Karpas-422 (cell line): ENCODE results near the gene DTNB. TPM values are rescaled to one million over a fixed set of nuclear protein-coding genes. Genes with fewer than 3 reads are reported as not detected.

Experiments used
- DNase-seq: peaks from one replicate; pipeline ENCODE4 v3.0.0-alpha.2; 2015
- H2AFZ ChIP-seq: fragments of 200-600 bp; sonication (generic); 2 replicates; pipeline ENCODE4 v1.6.1; 2014; ENCODE audit warnings: antibody characterized with exemption, low read length, mixed read lengths
- H3K27ac ChIP-seq: fragments of 200-600 bp; sonication (generic); 2 replicates; pipeline ENCODE4 v1.5.1; 2014; ENCODE audit warnings: mild to moderate bottlenecking, low read length, moderate library complexity
- H3K27me3 ChIP-seq: fragments of 200-600 bp; sonication (generic); 2 replicates; pipeline ENCODE4 v1.6.1; 2014; ENCODE audit warnings: low read length, mixed read lengths
- H3K36me3 ChIP-seq: fragments of 200-600 bp; sonication (generic); 2 replicates; pipeline ENCODE4 v1.6.1; 2014; ENCODE audit warnings: low read length, mixed read lengths; ENCODE audit not compliant: insufficient read depth
- H3K4me1 ChIP-seq: fragments of 200-600 bp; sonication (generic); 2 replicates; pipeline ENCODE4 v1.6.1; 2014; ENCODE audit warnings: mild to moderate bottlenecking, low read length, mixed read lengths
- H3K4me2 ChIP-seq: fragments of 200-600 bp; sonication (generic); 2 replicates; pipeline ENCODE4 v1.6.1; 2014; ENCODE audit warnings: low read length, low read depth, mild to moderate bottlenecking; ENCODE audit not compliant: poor library complexity, severe bottlenecking
- H3K4me3 ChIP-seq: fragments of 200-600 bp; sonication (generic); 2 replicates; pipeline ENCODE4 v1.5.1; 2014; ENCODE audit warnings: mild to moderate bottlenecking, antibody characterized with exemption, low read length, mixed read lengths
- H3K79me2 ChIP-seq: fragments of 200-600 bp; sonication (generic); 2 replicates; pipeline ENCODE4 v1.6.1; 2014; ENCODE audit warnings: mild to moderate bottlenecking, low read length, mixed read lengths
- H3K9ac ChIP-seq: fragments of 200-600 bp; sonication (generic); 2 replicates; pipeline ENCODE4 v1.6.0; 2014; ENCODE audit warnings: low read length
- H3K9me2 ChIP-seq: fragments of 200-600 bp; sonication (generic), shearing (Covaris generic); replicated peaks from 2 replicates; pipeline ENCODE4 v1.6.0; 2014; ENCODE audit warnings: mild to moderate bottlenecking, low read length, moderate library complexity; ENCODE audit not compliant: insufficient read depth
- H3K9me3 ChIP-seq: fragments of 300-700, 200-600 bp; sonication (generic); 2 replicates; pipeline ENCODE4 v1.6.1; 2014; ENCODE audit warnings: low read length, mixed read lengths
- H4K20me1 ChIP-seq: fragments of 200-600 bp; sonication (generic); 2 replicates; pipeline ENCODE4 v1.6.1; 2014; ENCODE audit warnings: mild to moderate bottlenecking, antibody characterized with exemption, low read length, low read depth; ENCODE audit not compliant: insufficient read depth
- total RNA-seq: library from RNA; depleted of rRNA; stranded (reverse); fragments of >200 nt; shearing (Covaris generic); gene quantifications from 2 replicates; pipeline ENCODE4 v1.2.3, GENCODE V29; 2014; ENCODE audit warnings: low replicate concordance

DTNB gene
- total RNA-seq, 1 experiment from 2014 or later = 9.1 TPM

GRCh38 chr2:25598911-25599310 lies 74.5 kb downstream of the DTNB start:
- Histone ChIP-seq H3K9ac (no peak overlapping the region), H3K27me3 (no peaks in the 10 kb centered on the region), H2AFZ (no peak overlapping the region), H3K79me2 (no peaks in the 10 kb centered on the region), H3K9me2 (no peaks in the 10 kb centered on the region), H3K4me1 (no peaks in the 10 kb centered on the region), H3K9me3 (no peaks in the 10 kb centered on the region), H3K4me2 (no peak overlapping the region), H3K27ac (no peak overlapping the region), H3K36me3 (no peaks in the 10 kb centered on the region), H4K20me1 (no peaks in the 10 kb centered on the region), H3K4me3 (no peak overlapping the region)
- DNase-seq = no peak

GRCh38 chr2:25598332-25598731 lies 75.0 kb downstream of the DTNB start:
- no peaks in the 10 kb centered on the region for H3K9me2 ChIP-seq
- H2AFZ ChIP-seq = no peak overlapping the region
- no peak for DNase-seq
- H3K27ac ChIP-seq = no peak overlapping the region
- no peaks in the 10 kb centered on the region for H3K79me2 ChIP-seq
- H4K20me1 ChIP-seq = no peaks in the 10 kb centered on the region
- H3K4me2 ChIP-seq = no peak overlapping the region
- no peaks in the 10 kb centered on the region for H3K4me1 ChIP-seq
- H3K36me3 ChIP-seq = no peaks in the 10 kb centered on the region
- no peak overlapping the region for H3K9ac ChIP-seq
- no peak overlapping the region for H3K4me3 ChIP-seq
- no peaks in the 10 kb centered on the region for H3K9me3 ChIP-seq
- no peaks in the 10 kb centered on the region for H3K27me3 ChIP-seq

- Histone ChIP-seq H3K9me2 (no peaks in the 10 kb centered on the region), H3K9ac (no peak overlapping the region), H3K79me2 (no peaks in the 10 kb centered on the region), H3K27ac (no peak overlapping the region), H3K27me3 (no peaks in the 10 kb centered on the region), H3K36me3 (no peaks in the 10 kb centered on the region), H3K4me1 (no peaks in the 10 kb centered on the region), H3K9me3 (no peaks in the 10 kb centered on the region), H3K4me2 (no peak overlapping the region), H3K4me3 (no peak overlapping the region), H4K20me1 (no peaks in the 10 kb centered on the region), H2AFZ (no peak overlapping the region)
- DNase-seq = no peak
Measured at GRCh38 chr2:25597881-25598280, 75.5 kb downstream of the DTNB start.

GRCh38 chr2:25596516-25597244 lies 76.7 kb downstream of the DTNB start:
- H2AFZ ChIP-seq = no peak overlapping the region
- H3K79me2 ChIP-seq = no peaks in the 10 kb centered on the region
- no peak for DNase-seq
- H3K4me1 ChIP-seq = no peaks in the 10 kb centered on the region
- H4K20me1 ChIP-seq = no peaks in the 10 kb centered on the region
- no peak overlapping the region for H3K4me3 ChIP-seq
- no peak overlapping the region for H3K27ac ChIP-seq
- no peak overlapping the region for H3K9ac ChIP-seq
- no peak overlapping the region for H3K4me2 ChIP-seq
- no peaks in the 10 kb centered on the region for H3K27me3 ChIP-seq
- no peaks in the 10 kb centered on the region for H3K36me3 ChIP-seq
- H3K9me2 ChIP-seq = no peaks in the 10 kb centered on the region
- H3K9me3 ChIP-seq = no peaks in the 10 kb centered on the region

- DNase-seq = no peak
- no peaks in the 10 kb centered on the region for H3K27me3 ChIP-seq
- H3K36me3 ChIP-seq = no peaks in the 10 kb centered on the region
- no peak overlapping the region for H3K4me2 ChIP-seq
- H3K4me3 ChIP-seq = no peak overlapping the region
- no peak overlapping the region for H3K27ac ChIP-seq
- H3K9me2 ChIP-seq = no peaks in the 10 kb centered on the region
- no peaks in the 10 kb centered on the region for H4K20me1 ChIP-seq
- H3K9me3 ChIP-seq = no peaks in the 10 kb centered on the region
- H2AFZ ChIP-seq = no peak overlapping the region
- H3K4me1 ChIP-seq = no peaks in the 10 kb centered on the region
- no peak overlapping the region for H3K9ac ChIP-seq
- no peaks in the 10 kb centered on the region for H3K79me2 ChIP-seq
Measured at GRCh38 chr2:25595393-25595792, 78.0 kb downstream of the DTNB start.

- no peak overlapping the region for H2AFZ ChIP-seq
- H3K9me2 ChIP-seq = no peaks in the 10 kb centered on the region
- H3K4me1 ChIP-seq = no peaks in the 10 kb centered on the region
- no peaks in the 10 kb centered on the region for H3K9me3 ChIP-seq
- no peak overlapping the region for H3K4me3 ChIP-seq
- H3K79me2 ChIP-seq = no peaks in the 10 kb centered on the region
- H3K36me3 ChIP-seq = no peaks in the 10 kb centered on the region
- H3K9ac ChIP-seq = no peak overlapping the region
- no peaks in the 10 kb centered on the region for H4K20me1 ChIP-seq
- no peaks in the 10 kb centered on the region for H3K27me3 ChIP-seq
- no peak for DNase-seq
- H3K4me2 ChIP-seq = no peak overlapping the region
- no peak overlapping the region for H3K27ac ChIP-seq
Measured at GRCh38 chr2:25594991-25595390, 78.4 kb downstream of the DTNB start.

- no peaks in the 10 kb centered on the region for H3K9me3 ChIP-seq
- no peak overlapping the region for H3K27ac ChIP-seq
Measured at GRCh38 chr2:25592766-25593292, 80.5 kb downstream of the DTNB start.

GRCh38 chr2:25590921-25591505 lies 82.4 kb downstream of the DTNB start:
- Histone ChIP-seq H3K9ac (no peak overlapping the region), H4K20me1 (no peaks in the 10 kb centered on the region), H2AFZ (no peak overlapping the region), H3K27me3 (no peaks in the 10 kb centered on the region), H3K27ac (no peak overlapping the region), H3K4me1 (no peaks in the 10 kb centered on the region), H3K9me2 (no peaks in the 10 kb centered on the region), H3K36me3 (no peaks in the 10 kb centered on the region), H3K9me3 (no peaks in the 10 kb centered on the region), H3K4me2 (no peak overlapping the region), H3K4me3 (no peak overlapping the region), H3K79me2 (no peaks in the 10 kb centered on the region)
- no peak for DNase-seq

More at GRCh38 chr2:25592766-25593292, 80.5 kb downstream of the DTNB start:
- Histone ChIP-seq H3K9ac (no peak overlapping the region), H3K36me3 (no peaks in the 10 kb centered on the region), H3K4me3 (no peak overlapping the region), H4K20me1 (no peaks in the 10 kb centered on the region), H3K4me1 (no peaks in the 10 kb centered on the region), H3K9me2 (no peaks in the 10 kb centered on the region), H3K27me3 (no peaks in the 10 kb centered on the region), H3K4me2 (no peak overlapping the region), H2AFZ (no peak overlapping the region), H3K79me2 (no peaks in the 10 kb centered on the region)
- DNase-seq = no peak
